AG10803 (cell line): Measurements from ENCODE around the gene F11.

Source experiments
- DNase-seq: peaks from one replicate; pipeline ENCODE4 v3.0.0; 2010; ENCODE audit warnings: low read depth
- H3K4me3 ChIP-seq: 2 replicates; pipeline ENCODE4 v1.5.1; 2011; ENCODE audit warnings: mild to moderate bottlenecking, low read length, control low read depth
- TF ChIP-seq, protein P1 (sequence below): conservative IDR thresholded peaks from 2 replicates; pipeline ENCODE4 v1.5.1; 2011; ENCODE audit warnings: mild to moderate bottlenecking, low read length, control low read depth, inconsistent platforms

F11 gene

GRCh38 chr4:186265683-186266652 is at the start of gene F11:
Gene F11 (plus strand): TSS chr4:186266189. CDS start chr4:186267137, 948 bp downstream.
- no peak within 1 kb of the TSS for H3K4me3 ChIP-seq
- TF ChIP-seq, protein P1, sequence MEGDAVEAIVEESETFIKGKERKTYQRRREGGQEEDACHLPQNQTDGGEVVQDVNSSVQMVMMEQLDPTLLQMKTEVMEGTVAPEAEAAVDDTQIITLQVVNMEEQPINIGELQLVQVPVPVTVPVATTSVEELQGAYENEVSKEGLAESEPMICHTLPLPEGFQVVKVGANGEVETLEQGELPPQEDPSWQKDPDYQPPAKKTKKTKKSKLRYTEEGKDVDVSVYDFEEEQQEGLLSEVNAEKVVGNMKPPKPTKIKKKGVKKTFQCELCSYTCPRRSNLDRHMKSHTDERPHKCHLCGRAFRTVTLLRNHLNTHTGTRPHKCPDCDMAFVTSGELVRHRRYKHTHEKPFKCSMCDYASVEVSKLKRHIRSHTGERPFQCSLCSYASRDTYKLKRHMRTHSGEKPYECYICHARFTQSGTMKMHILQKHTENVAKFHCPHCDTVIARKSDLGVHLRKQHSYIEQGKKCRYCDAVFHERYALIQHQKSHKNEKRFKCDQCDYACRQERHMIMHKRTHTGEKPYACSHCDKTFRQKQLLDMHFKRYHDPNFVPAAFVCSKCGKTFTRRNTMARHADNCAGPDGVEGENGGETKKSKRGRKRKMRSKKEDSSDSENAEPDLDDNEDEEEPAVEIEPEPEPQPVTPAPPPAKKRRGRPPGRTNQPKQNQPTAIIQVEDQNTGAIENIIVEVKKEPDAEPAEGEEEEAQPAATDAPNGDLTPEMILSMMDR, result no peak

DNA sequence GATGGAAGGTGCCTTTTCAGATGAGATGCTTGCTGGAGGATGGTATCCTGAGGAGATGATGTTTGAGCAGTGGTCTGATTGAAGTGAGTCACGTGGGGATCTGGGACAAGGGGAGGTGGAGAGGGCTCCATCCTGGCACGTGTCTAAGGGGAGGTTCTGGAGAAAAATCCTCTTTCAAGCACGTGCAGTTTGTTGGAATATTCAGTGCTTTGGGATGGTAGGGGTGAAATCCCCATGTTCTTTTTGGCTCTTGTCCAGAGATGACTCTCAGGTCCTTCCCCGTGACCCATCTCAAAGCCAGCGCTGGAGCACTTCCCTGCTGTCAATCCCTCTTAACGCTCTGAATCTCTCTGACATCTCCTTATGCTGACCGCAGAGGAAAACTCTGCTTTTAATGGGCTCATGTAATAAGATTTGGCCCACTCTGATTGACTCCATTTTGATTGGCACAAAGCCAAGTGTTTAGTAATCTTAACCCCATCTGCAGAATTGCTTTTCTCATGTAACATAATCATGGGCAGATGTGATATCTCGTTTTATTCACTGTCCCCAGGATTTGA is 49.4 kb upstream of the F11 start:
- DNase-seq, result no peak
- no peak overlapping the region for H3K4me3 ChIP-seq
- TF ChIP-seq, protein P1, result no peak

More at GRCh38 chr4:186265683-186266652, at the start of gene F11:
- DNase-seq, result no peak

DNA sequence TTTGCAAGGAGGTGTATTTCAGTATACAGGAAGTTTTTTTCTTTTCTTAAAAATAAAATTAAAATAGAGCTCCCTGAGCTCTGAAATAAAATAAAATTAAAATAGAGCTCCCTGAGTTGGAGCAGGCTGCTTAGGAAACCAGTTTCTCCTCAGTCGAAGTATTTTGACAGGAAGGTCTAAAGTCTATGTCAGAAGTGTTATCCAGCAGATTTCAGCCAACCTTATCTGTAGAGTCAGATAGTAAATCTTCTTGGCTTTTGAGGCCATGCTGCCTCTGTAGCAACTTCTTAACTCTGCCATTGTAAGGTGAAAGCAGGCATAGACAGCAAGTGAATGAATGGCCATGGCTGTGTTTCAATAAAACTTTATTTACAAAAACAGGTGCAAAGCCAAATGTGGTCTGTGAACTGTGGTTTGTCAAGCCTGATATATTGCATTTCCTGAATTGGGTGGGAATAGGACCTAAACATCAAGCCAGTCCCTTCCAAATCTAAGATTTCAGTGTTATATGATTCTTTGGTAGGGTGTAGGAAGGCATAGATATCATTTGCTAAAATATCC is 48.2 kb upstream of the F11 start:
- no peak for DNase-seq
- TF ChIP-seq, protein P1, result no peak
- no peak overlapping the region for H3K4me3 ChIP-seq

DNA sequence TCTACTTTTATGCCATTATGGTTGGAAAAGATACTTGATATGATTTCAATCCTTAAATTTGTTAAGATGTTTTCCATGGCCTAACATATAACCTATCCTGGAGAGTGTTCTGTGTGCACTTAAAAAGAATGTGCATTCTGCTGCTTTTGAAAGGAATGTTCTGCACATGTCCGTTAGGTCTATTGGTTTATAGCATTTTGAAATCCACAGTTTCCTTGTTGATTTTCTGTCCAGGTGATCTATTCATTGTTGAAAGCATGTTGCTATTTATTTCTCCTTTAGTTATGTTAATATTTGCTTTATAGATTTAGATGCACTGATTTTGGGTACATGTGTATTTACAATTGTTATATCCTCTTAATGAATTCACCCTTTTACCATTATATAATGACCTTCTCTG is 44.4 kb upstream of the F11 start:
- DNase-seq, result no peak
- H3K4me3 ChIP-seq, result no peak overlapping the region
- TF ChIP-seq, protein P1, result no peak

DNA sequence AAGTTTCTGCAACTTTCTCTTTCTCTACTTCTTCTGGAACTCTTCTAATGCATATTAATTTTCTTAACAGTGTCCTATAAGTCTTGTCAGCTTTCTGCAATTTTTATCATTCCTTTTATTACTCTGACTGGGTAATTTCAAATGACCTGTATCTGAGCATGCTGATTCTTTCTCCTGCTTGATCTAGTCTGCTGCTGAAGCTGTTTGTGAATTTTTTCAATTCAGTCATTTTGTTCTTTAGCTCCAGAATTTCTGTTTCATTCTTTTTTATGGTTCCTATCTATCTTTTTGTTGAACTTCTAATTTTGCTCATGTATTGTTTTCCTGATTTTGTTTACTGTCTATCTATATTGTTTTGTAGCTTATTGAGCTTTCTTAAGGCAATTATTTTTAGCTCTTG is 40.1 kb upstream of the F11 start:
- TF ChIP-seq, protein P1, result no peak
- H3K4me3 ChIP-seq, result no peak overlapping the region
- no peak for DNase-seq

DNA sequence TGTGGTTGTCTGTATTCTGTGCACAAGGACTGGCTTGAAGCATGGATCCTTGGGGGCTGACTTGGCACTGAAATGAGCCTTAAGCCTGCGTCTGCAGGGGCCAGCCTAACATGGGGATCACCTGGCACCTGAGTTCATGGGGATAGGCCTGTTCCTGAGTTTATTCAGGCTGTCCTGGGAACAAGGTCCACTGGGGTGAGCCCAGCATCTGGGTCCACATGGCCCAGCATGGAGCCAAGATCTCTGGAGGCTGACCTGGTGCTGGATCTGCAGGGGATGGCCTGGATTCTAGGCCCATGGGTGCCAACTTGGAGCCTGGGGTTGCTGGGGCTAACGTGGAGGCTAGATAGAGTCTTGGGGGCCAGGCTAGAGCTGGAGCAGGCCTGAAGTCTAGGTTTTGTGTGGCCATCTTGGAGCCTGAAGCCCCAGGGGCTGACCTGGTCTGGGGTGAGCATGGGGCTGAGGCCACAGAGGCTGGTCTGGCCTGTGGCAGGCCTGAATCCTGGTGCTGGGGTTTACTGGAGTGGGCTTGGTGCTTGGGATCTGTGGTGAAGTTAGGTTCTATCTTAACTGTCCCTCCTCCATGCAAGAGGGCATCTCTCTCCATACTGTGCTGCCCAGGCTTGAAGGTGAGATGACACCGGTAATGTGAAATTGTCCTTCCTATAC is 39.3 kb upstream of the F11 start:
- DNase-seq, result no peak
- H3K4me3 ChIP-seq, result no peak overlapping the region
- TF ChIP-seq, protein P1, result no peak
